Fibroblast of skin of right quadriceps (primary cell): ENCODE results near the gene JMJD7.

Experiments used
- DNase-seq: peaks from one replicate; pipeline ENCODE4 v3.0.0-alpha.2; 2013

JMJD7 gene

GRCh38 chr15:41866872-41867579 lies 39.1 kb downstream of the JMJD7 start:
- no peak for DNase-seq

GRCh38 chr15:41868321-41868720 lies 40.4 kb downstream of the JMJD7 start:
- no peak for DNase-seq

- DNase-seq: no peak
Measured at GRCh38 chr15:41869770-41870688, 42.1 kb downstream of the JMJD7 start.

GRCh38 chr15:41870689-41871081 lies 42.8 kb downstream of the JMJD7 start:
- DNase-seq: peak; percentile 56

- DNase-seq: no peak
Measured at GRCh38 chr15:41871175-41871905, 43.4 kb downstream of the JMJD7 start.

- no peak for DNase-seq
Measured at GRCh38 chr15:41872166-41872747, 44.4 kb downstream of the JMJD7 start.

- DNase-seq: no peak
Measured at GRCh38 chr15:41873711-41874110, 45.8 kb downstream of the JMJD7 start.

- no peak for DNase-seq
Measured at GRCh38 chr15:41874736-41875135, 46.8 kb downstream of the JMJD7 start.

GRCh38 chr15:41876007-41876406 lies 48.1 kb downstream of the JMJD7 start:
- no peak for DNase-seq

GRCh38 chr15:41876689-41877088 lies 48.8 kb downstream of the JMJD7 start:
- DNase-seq: no peak

- DNase-seq: no peak
Measured at GRCh38 chr15:41877631-41878354, 49.9 kb downstream of the JMJD7 start.

- no peak for DNase-seq
Measured at GRCh38 chr15:41878355-41878699, 50.4 kb downstream of the JMJD7 start.

- DNase-seq: no peak
Measured at GRCh38 chr15:41879321-41879845, 51.5 kb downstream of the JMJD7 start.

- no peak for DNase-seq
Measured at GRCh38 chr15:41880156-41880877, 52.4 kb downstream of the JMJD7 start.

- DNase-seq: no peak
Measured at GRCh38 chr15:41881086-41881485, 53.2 kb downstream of the JMJD7 start.

- no peak for DNase-seq
Measured at GRCh38 chr15:41881550-41881919, 53.6 kb downstream of the JMJD7 start.

- DNase-seq: no peak
Measured at GRCh38 chr15:41881920-41882688, 54.2 kb downstream of the JMJD7 start.

- no peak for DNase-seq
Measured at GRCh38 chr15:41882689-41883483, 55.0 kb downstream of the JMJD7 start.

- DNase-seq: no peak
Measured at GRCh38 chr15:41883484-41883825, 55.6 kb downstream of the JMJD7 start.

GRCh38 chr15:41884458-41884857 lies 56.6 kb downstream of the JMJD7 start:
- DNase-seq: no peak
